Measurements from ENCODE around the gene ABHD12.

- TF ChIP-seq CTCF (IDR thresholded peaks at IDR 0.05; ENCODE audit: insufficient read depth, low read length) (no peak), POLR2AphosphoS5 (IDR thresholded peaks at IDR 0.05; ENCODE audit: low read depth) (no peak), REST (IDR thresholded peaks at IDR 0.05; ENCODE audit: insufficient replicate concordance, low read depth) (no peak), GABPA (IDR thresholded peaks at IDR 0.05; ENCODE audit: low read depth) (no peak)
These were observed 35.5 kb downstream of the ABHD12 start for GRCh38 chr20:25355011-25355595.
